ENCODE results near the gene RGL3.

Gene RGL3

DNA sequence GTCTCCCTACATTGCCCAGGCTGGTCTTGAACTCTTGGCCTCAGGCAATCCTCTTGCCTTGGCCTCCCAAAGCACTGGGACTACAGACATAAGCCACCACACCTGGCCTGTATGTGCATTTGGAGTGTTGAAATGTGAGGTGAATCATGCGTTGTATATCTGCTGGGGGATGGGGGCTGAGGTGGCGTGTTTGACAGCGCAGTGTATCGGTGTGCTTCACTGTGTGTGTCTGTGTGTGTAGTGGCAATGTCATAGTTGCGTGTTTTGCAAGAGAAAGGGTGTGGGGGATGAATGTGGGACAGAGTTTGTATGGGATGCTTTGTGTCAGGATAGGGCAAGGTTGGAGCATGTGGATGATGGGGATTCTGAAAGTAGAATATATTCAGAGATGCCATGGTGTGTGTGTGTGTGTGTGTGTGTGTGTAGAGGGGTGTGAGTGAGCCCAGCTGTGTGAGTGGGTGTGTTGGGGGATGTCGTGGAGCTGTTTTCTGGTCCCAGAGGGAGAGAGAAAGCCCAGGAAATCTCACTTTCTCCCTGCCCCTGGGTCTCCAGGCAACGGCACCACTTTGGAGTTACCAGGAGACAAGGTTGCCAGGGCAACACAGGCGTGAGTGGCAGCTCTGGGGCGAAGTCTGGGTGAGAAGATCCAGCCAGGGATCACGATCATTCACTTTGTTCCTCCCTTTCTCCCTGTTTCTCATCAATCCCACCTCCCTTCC, 45.8 kb downstream of the RGL3 start:
- ChIA-PET CTCF (interaction anchor here (0.7 to 2.1 kb wide), 6 partner anchors 11 to 84 kb away, joined by 3 to 7 read pairs (median 4); partner anchors contain the start of gene RGL3), POLR2A (interaction anchor here (2.4 kb wide), 1 partner anchor 27 kb away, joined by 10 read pairs; the partner anchor contains the start of genes CCDC159 and TMEM205)
- Histone ChIP-seq H3K27ac (ENCODE audit: insufficient read depth in 1 of 2, low read depth in 1 of 2, low read length in 2 of 2, poor library complexity in 1 of 2, severe bottlenecking in 2 of 2) (peak overlapping the region in 1 of 2 experiments; percentile 46), H3K9me3 (ENCODE audit: control extremely low read depth in 1 of 5, control insufficient read depth in 4 of 5, insufficient read depth in 2 of 5, low read depth in 1 of 5, low read length in 4 of 5) (no peaks in the 10 kb centered on the region), H3K4me3 (ENCODE audit: control insufficient read depth in 1 of 7, extremely low read depth in 1 of 7, insufficient read depth in 4 of 7, low read depth in 2 of 7, low read length in 6 of 7) (peak overlapping the region in 5 of 7 experiments; percentile 67 to 94 (median 89)), H3K4me1 (ENCODE audit: control extremely low read depth in 1 of 4, control insufficient read depth in 4 of 4, insufficient read depth in 4 of 4, low read length in 3 of 4) (peaks cover 15 to 47% (median 41%) of the 10 kb centered on the region in 4 experiments), H3K36me3 (ENCODE audit: control insufficient read depth in 4 of 4, insufficient read depth in 4 of 4, low read length in 3 of 4) (peaks cover 0 to 15% (median 6%) of the 10 kb centered on the region in 4 experiments), H3K27me3 (replicated peaks in 2 of 5; ENCODE audit: control insufficient read depth in 4 of 5, insufficient read depth in 5 of 5, low read length in 4 of 5) (no peaks in the 10 kb centered on the region)
- DNase-seq = peak; percentile 40 to 71 (median 64)
- WGBS (ENCODE audit: insufficient coverage) = 68% methylated on average over 6 of the region's 10 CpGs

DNA sequence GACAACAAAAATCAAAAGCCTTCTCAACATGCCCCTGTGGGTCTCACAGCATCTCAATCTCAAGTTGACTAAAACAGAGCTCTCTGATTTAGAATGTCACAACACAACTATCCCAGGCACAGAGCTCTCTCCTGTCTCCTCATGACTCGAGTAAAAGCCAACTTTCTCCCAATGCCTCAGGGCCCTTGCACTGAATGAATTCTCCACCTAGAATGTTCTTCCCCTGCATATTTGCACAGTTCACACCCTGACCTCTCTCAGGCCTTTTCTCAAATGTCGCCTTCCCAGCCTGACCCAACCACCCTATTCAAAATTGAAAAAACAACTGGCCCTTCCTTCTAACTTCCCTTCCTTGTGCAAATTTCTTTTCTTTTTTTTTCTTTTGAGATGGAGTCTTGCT, 48.4 kb downstream of the RGL3 start:
- Histone ChIP-seq H3K9me3 (ENCODE audit: control extremely low read depth in 1 of 5, control insufficient read depth in 4 of 5, insufficient read depth in 2 of 5, low read depth in 1 of 5, low read length in 4 of 5) (no peaks in the 10 kb centered on the region), H3K36me3 (ENCODE audit: control insufficient read depth in 4 of 4, insufficient read depth in 4 of 4, low read length in 3 of 4) (peaks cover 0 to 26% (median 10%) of the 10 kb centered on the region in 4 experiments), H3K4me3 (ENCODE audit: control insufficient read depth in 1 of 7, extremely low read depth in 1 of 7, insufficient read depth in 4 of 7, low read depth in 2 of 7, low read length in 6 of 7) (no peak overlapping the region), H3K4me1 (ENCODE audit: control extremely low read depth in 1 of 4, control insufficient read depth in 4 of 4, insufficient read depth in 4 of 4, low read length in 3 of 4) (peaks cover 4 to 22% (median 19%) of the 10 kb centered on the region in 4 experiments), H3K27me3 (replicated peaks in 2 of 5; ENCODE audit: control insufficient read depth in 4 of 5, insufficient read depth in 5 of 5, low read length in 4 of 5) (no peaks in the 10 kb centered on the region), H3K27ac (ENCODE audit: insufficient read depth in 1 of 2, low read depth in 1 of 2, low read length in 2 of 2, poor library complexity in 1 of 2, severe bottlenecking in 2 of 2) (no peak overlapping the region)
- 100% methylated on average over 2 of the region's 2 CpGs for WGBS (ENCODE audit: insufficient coverage)
- ChIA-PET CTCF (interaction anchor here (1.1 kb wide), 1 partner anchor 10 kb away, joined by 3 read pairs; no protein-coding TSS in a partner anchor), POLR2A (no interaction called here)
- no peak for DNase-seq

DNA sequence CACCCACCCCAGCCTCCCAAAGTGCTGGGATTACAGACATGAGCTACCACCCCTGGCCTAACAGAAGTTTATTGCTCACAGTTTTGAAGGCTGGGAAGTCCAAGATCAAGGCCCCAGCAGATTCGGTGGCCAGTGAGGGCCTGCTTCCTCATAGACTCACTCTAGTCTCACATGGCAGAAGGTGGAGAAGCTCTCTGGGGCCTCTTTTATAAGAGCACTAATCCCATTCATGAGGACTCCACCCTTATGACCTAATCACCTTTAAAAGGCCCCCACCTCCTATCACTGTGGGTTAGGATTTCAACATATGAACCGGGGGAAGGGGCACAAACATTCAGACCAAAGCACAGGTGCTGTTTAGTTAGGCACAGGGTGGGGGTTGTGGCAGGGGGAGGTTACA, 51.6 kb downstream of the RGL3 start:
- no peaks in the 10 kb centered on the region for H3K4me1 ChIP-seq (ENCODE audit: control extremely low read depth in 1 of 4, control insufficient read depth in 4 of 4, insufficient read depth in 4 of 4, low read length in 3 of 4)
- no peaks in the 10 kb centered on the region for H3K27me3 ChIP-seq (replicated peaks in 2 of 5; ENCODE audit: control insufficient read depth in 4 of 5, insufficient read depth in 5 of 5, low read length in 4 of 5)
- POLR2A ChIA-PET = no interaction called here
- no peak overlapping the region for H3K27ac ChIP-seq (ENCODE audit: insufficient read depth in 1 of 2, low read depth in 1 of 2, low read length in 2 of 2, poor library complexity in 1 of 2, severe bottlenecking in 2 of 2)
- H3K4me3 ChIP-seq (ENCODE audit: control insufficient read depth in 1 of 7, extremely low read depth in 1 of 7, insufficient read depth in 4 of 7, low read depth in 2 of 7, low read length in 6 of 7) = no peak overlapping the region
- 86% methylated on average over 2 of the region's 2 CpGs for WGBS (ENCODE audit: insufficient coverage)
- H3K9me3 ChIP-seq (ENCODE audit: control extremely low read depth in 1 of 5, control insufficient read depth in 4 of 5, insufficient read depth in 2 of 5, low read depth in 1 of 5, low read length in 4 of 5) = no peaks in the 10 kb centered on the region
- CTCF ChIA-PET = interaction anchor here (0.7 to 2.8 kb wide), 7 partner anchors 8 to 107 kb away, joined by 3 to 12 read pairs (median 3); no protein-coding TSS in a partner anchor
- no peak for DNase-seq
- H3K36me3 ChIP-seq (ENCODE audit: control insufficient read depth in 4 of 4, insufficient read depth in 4 of 4, low read length in 3 of 4) = peaks cover 0 to 44% (median 13%) of the 10 kb centered on the region in 4 experiments

DNA sequence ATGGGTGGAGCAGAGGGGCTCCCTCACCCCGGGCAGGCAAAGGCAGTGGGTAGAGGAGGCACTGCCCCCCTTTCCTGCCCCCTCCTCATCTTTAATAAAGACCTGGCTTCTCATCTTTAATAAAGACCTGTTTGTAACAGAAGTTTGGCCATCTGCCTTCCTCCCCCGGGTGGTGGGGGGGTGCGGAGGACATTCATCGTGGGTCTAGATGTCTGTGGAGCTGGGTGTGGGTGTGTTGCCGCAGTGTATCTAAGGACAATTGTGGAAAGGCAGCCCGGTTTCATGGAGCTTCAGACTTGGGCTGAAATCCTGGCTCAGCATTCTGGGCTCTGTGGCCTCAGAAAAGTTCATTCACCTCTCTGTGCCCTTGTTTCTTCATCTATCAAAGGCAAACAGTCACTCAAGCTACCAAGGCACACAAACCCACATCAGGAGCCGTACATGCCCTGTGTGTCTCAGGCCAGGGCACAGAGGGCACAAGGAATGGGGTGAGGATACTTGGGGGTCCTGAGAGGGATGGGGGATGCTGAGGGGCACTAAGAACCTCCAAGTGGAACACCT, 53.5 kb downstream of the RGL3 start:
- H3K27me3 ChIP-seq (replicated peaks in 2 of 5; ENCODE audit: control insufficient read depth in 4 of 5, insufficient read depth in 5 of 5, low read length in 4 of 5) = no peaks in the 10 kb centered on the region
- DNase-seq = no peak
- POLR2A ChIA-PET = interaction anchor here (0.6 kb wide), 1 partner anchor 43 kb away, joined by 3 read pairs; no protein-coding TSS in a partner anchor
- CTCF ChIA-PET = interaction anchor here (1.3 kb wide), 1 partner anchor 9 kb away, joined by 3 read pairs; the partner anchor contains the start of gene SWSAP1
- H3K4me3 ChIP-seq (ENCODE audit: control insufficient read depth in 1 of 7, extremely low read depth in 1 of 7, insufficient read depth in 4 of 7, low read depth in 2 of 7, low read length in 6 of 7) = no peak overlapping the region
- no peak overlapping the region for H3K27ac ChIP-seq (ENCODE audit: insufficient read depth in 1 of 2, low read depth in 1 of 2, low read length in 2 of 2, poor library complexity in 1 of 2, severe bottlenecking in 2 of 2)
- H3K4me1 ChIP-seq (ENCODE audit: control extremely low read depth in 1 of 4, control insufficient read depth in 4 of 4, insufficient read depth in 4 of 4, low read length in 3 of 4) = no peaks in the 10 kb centered on the region
- peaks cover 0 to 47% (median 13%) of the 10 kb centered on the region in 4 experiments for H3K36me3 ChIP-seq (ENCODE audit: control insufficient read depth in 4 of 4, insufficient read depth in 4 of 4, low read length in 3 of 4)
- no peaks in the 10 kb centered on the region for H3K9me3 ChIP-seq (ENCODE audit: control extremely low read depth in 1 of 5, control insufficient read depth in 4 of 5, insufficient read depth in 2 of 5, low read depth in 1 of 5, low read length in 4 of 5)
- 100% methylated on average over 1 of the region's 7 CpGs for WGBS (ENCODE audit: insufficient coverage)

DNA sequence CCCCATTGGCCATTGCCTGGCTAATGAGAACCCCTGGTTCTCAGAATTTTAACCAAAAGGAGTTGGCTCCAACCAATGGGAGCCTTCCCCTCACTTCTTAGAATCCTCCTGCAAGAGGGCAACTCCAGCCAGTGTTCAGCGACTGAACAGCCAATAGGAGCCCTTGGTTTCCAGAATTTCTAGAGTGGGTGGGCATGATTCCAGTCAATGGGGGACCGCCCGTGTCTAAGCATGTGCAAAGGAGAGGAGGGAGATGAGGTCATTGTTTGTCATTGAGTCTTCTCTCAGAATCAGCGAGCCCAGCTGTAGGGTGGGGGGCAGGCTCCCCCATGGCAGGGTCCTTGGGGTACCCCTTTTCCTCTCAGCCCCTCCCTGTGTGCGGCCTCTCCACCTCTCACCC, 54.2 kb downstream of the RGL3 start:
- Histone ChIP-seq H3K4me3 (ENCODE audit: control insufficient read depth in 1 of 7, extremely low read depth in 1 of 7, insufficient read depth in 4 of 7, low read depth in 2 of 7, low read length in 6 of 7) (no peak overlapping the region), H3K9me3 (ENCODE audit: control extremely low read depth in 1 of 5, control insufficient read depth in 4 of 5, insufficient read depth in 2 of 5, low read depth in 1 of 5, low read length in 4 of 5) (no peaks in the 10 kb centered on the region), H3K36me3 (ENCODE audit: control insufficient read depth in 4 of 4, insufficient read depth in 4 of 4, low read length in 3 of 4) (peaks cover 0 to 46% (median 13%) of the 10 kb centered on the region in 4 experiments), H3K4me1 (ENCODE audit: control extremely low read depth in 1 of 4, control insufficient read depth in 4 of 4, insufficient read depth in 4 of 4, low read length in 3 of 4) (no peaks in the 10 kb centered on the region), H3K27ac (ENCODE audit: insufficient read depth in 1 of 2, low read depth in 1 of 2, low read length in 2 of 2, poor library complexity in 1 of 2, severe bottlenecking in 2 of 2) (no peak overlapping the region), H3K27me3 (replicated peaks in 2 of 5; ENCODE audit: control insufficient read depth in 4 of 5, insufficient read depth in 5 of 5, low read length in 4 of 5) (no peaks in the 10 kb centered on the region)
- ChIA-PET POLR2A (no interaction called here), CTCF (no interaction called here)
- no peak for DNase-seq
- 100% methylated on average over 1 of the region's 5 CpGs for WGBS (ENCODE audit: insufficient coverage)

DNA sequence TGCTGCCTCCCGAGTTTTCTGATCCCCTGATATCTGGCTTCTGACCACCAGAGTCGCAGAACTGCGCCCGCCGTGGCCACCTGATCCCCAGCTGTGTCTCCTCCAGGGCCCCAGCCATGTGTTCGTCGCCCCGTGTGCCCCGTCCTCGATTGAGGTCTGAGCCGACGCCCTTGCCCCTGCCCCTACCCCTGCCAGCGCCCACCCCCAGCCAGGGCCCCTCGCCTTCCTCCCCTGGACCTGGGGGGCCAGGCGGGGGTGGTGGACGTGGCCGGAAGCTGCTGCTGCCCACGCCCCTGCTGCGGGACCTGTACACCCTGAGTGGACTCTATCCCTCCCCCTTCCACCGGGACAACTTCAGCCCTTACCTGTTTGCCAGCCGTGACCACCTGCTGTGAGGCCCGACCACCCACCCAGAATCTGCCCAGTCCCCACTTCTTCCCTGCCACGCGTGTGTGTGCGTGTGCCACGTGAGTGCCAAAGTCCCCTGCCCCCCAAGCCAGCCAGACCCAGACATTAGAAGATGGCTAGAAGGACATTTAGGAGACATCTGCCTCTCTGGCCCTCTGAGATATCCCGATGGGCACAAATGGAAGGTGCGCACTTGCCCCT, 54.7 kb downstream of the RGL3 start:
- no peak for DNase-seq
- POLR2A ChIA-PET = no interaction called here
- Histone ChIP-seq H3K4me3 (ENCODE audit: control insufficient read depth in 1 of 7, extremely low read depth in 1 of 7, insufficient read depth in 4 of 7, low read depth in 2 of 7, low read length in 6 of 7) (no peak overlapping the region), H3K9me3 (ENCODE audit: control extremely low read depth in 1 of 5, control insufficient read depth in 4 of 5, insufficient read depth in 2 of 5, low read depth in 1 of 5, low read length in 4 of 5) (no peaks in the 10 kb centered on the region), H3K27me3 (replicated peaks in 2 of 5; ENCODE audit: control insufficient read depth in 4 of 5, insufficient read depth in 5 of 5, low read length in 4 of 5) (no peaks in the 10 kb centered on the region), H3K4me1 (ENCODE audit: control extremely low read depth in 1 of 4, control insufficient read depth in 4 of 4, insufficient read depth in 4 of 4, low read length in 3 of 4) (no peaks in the 10 kb centered on the region), H3K27ac (ENCODE audit: insufficient read depth in 1 of 2, low read depth in 1 of 2, low read length in 2 of 2, poor library complexity in 1 of 2, severe bottlenecking in 2 of 2) (no peak overlapping the region), H3K36me3 (ENCODE audit: control insufficient read depth in 4 of 4, insufficient read depth in 4 of 4, low read length in 3 of 4) (peaks cover 0 to 43% (median 11%) of the 10 kb centered on the region in 4 experiments)
- WGBS (ENCODE audit: insufficient coverage) = 96% methylated on average over 24 of the region's 28 CpGs
- CTCF ChIA-PET = no interaction called here

Data from common myeloid progenitor, CD34-positive (primary cell).